T follicular helper cell (primary cell): ENCODE results near the gene CPEB4.
A peak's percentile ranks its signal among the peaks of the same experiment; 100 is the strongest.

ENCODE experiments used
- DNase-seq: peaks from one replicate; pipeline ENCODE4 v3.0.0-alpha.2; 2020; ENCODE audit warnings: low read depth

CPEB4 gene

DNA sequence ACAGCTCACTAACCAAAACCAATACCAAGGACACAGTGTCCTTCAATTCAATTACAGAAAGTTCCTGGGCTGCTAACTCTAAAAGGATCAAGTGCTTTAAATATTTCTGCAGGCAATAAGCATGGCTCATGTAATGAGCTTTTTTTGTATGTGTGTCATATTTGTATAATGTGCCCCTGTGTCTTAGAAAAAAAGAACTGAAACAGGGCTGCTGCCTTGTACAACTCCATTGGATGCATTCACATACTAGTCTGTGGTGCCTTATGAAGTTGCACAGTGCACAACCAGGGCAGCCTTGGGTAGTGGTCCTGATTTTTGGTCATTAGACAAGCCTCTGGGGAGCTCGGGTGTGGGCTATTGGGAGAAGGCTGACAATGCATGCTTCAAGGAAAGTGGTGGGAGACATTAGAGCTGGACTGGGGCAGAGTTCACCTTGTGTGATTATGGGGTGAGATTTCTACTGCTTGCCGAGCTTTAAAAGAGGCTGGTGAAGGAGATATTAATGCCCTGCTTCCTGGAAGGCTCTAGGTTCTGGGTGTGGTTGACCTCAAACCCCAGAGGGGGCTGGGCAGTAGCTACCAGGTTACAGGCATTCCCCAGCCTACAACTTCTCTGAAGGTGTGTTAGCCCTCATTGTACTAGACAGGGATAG lies 3.6 kb upstream of the CPEB4 start:
- peak; percentile 15 for DNase-seq

DNA sequence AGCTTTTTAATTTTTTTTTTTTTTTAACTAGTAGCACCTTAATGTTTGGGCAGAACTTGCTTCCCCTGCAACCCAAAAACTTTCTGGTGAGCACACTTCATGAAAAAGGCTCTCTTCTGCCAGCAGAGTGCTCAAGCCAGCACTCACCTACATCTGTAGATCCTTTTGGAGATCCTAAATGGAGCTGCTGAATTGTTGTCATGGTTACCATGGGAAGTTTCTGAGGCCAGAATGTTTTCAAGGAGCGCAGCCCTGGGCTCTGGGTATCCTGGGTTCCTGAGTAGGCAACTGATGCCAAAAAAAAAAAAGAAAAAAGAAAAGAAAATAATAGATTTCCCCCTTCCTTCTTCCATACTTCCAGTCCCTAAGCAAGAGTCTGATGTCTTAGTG lies 3.1 kb upstream of the CPEB4 start:
- no peak for DNase-seq

DNA sequence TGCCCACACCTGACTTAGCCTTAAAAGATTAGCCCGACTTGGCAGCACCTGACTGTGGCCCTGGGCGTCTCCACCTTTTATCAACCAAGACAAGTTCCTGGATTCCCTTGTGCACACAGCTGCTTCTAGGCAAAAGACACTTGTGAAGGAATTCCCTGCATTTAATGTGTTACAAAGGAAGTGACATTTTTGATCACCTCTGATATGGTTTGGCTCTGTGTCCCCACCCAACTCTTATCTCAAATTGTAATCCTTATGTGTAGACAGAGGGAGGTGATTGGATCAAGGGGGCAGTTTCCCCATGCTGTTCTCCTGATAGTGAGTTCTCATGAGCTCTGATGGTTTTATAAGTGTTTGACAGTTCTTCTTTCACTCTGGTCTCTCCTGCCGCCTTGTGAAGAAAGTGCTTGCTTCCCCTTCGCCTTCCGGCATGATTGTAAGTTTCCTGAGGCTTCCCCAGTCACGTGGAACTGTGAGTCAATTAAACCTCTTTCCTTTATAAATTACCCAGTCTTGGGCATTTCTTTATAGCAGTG lies 2.6 kb upstream of the CPEB4 start:
- DNase-seq, result no peak

DNA sequence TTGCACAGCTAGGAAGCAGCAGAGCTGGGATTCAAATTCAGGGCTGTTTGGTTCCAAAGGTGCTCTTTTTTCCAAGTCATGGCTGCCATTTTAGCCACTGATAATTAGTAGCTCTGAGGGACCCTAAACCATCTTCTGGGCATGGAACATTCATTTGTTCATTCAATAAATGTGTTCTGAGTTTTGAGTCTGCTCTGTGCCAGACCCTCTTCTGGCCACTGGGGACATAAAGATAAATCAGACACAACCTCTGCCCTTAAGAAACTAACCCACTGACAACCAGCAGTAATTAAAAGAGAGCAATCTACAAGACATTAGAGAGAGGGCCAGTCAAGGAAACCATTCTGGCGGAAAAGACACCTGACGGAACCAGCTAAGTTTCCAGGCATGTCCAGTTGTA lies 2.0 kb upstream of the CPEB4 start:
- no peak for DNase-seq

DNA sequence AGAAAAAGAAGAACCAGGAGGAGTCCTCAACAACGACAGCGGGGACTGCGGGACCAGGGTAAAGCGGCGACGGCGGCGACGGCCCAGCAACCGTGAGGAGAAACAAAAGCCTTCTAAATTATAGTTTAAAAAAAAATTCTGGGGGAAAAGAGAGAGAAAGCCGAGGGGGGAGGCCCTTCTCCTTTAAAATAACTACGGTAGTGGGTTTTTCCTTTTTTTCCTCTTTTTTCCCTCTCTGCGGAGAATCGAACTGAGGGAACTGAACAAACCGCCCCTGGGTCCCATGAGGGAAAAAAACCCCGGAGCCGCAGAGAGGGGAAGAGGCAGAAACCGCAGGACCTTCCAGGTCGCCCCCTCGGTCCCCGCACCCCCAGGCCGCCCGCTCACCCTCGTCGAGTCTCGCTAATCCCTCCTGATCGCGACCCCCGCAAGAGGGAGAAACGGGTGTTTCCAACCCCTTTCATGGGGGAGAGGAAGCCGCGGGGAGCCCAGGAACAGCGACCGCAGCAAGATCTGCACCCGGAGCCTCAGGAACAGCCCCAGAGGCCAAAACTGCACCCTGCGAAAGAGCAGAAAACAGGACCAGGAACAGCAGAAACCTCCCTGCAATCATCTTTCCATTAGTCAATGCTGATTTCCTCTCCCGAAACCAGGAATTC lies 453 bp downstream of the CPEB4 start:
- no peak for DNase-seq

DNA sequence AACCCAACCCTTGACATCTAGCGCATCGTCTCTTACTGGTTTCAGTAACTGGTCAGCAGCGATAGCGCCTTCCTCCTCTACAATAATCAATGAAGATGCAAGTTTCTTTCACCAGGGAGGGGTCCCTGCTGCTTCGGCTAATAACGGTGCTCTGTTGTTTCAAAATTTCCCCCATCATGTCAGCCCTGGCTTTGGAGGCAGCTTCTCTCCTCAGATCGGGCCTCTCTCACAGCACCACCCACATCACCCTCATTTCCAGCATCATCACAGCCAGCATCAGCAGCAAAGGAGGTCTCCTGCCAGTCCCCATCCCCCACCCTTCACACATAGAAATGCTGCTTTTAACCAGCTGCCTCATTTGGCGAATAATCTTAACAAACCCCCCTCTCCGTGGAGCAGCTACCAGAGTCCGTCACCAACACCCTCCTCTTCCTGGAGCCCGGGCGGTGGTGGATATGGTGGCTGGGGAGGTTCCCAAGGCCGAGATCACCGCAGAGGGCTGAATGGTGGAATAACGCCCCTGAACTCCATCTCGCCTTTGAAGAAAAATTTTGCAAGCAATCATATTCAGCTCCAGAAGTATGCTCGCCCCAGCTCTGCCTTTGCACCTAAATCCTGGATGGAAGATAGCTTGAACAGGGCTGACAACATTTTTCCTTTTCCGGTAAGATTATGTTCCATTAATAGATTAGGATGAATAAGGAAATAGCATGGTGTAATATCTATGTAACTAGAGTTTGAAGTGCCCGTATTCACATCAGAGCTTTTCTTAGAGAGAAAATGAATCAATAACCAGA lies 2.2 kb downstream of the CPEB4 start:
- no peak for DNase-seq

DNA sequence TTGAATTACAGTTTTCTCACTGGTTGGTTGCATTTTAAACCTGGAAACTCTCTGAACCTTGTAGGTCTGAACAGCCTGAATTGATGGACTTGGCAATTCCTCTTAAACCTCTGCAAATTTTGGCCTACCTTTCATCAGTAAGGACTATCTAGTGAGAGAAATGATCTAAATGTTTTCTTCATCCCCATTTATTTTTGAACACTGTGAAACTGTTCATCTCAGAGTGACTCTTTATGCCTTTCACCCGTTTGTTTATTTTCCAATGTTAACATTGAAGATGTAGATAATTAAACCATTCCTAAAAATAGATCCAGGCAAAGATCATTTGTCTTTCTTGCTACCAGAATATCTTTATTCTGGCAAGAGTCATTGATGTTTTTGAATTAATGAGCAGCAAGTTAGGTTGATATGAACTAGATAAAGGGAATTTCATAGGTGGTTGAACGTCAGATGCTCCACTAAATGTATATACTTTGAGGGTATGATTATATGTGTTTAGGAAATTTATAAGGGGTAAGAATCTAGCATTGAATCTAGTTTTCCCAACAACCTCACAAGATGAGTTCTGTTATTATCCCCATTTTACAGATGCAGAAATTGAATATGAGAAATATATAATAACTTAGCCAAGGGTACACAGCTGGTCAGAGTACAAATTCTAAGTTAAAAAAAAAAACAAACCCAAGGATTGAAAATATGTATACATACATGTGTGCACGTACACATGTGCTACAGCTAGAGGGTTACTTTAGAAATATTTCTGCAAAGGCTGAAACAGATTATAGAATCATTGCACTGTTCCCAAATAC lies 3.4 kb downstream of the CPEB4 start:
- DNase-seq, result no peak

DNA sequence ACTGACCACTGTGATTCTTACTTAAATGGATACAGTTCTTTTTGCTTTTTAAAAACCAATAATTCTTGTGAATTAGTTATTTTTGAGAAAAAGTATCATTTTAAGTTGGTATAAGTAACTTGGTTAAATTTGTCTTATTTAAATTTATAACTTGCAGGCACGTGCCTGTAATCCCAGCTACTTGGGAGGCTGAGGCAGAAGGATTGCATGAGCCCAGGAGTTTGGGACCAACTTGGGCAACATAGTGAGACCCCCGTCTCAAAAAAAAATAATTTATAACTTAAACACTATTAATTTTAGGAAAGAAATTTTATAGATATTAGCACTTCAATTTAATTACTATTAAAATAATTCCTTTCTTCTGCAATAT lies 5.0 kb downstream of the CPEB4 start:
- DNase-seq, result no peak

DNA sequence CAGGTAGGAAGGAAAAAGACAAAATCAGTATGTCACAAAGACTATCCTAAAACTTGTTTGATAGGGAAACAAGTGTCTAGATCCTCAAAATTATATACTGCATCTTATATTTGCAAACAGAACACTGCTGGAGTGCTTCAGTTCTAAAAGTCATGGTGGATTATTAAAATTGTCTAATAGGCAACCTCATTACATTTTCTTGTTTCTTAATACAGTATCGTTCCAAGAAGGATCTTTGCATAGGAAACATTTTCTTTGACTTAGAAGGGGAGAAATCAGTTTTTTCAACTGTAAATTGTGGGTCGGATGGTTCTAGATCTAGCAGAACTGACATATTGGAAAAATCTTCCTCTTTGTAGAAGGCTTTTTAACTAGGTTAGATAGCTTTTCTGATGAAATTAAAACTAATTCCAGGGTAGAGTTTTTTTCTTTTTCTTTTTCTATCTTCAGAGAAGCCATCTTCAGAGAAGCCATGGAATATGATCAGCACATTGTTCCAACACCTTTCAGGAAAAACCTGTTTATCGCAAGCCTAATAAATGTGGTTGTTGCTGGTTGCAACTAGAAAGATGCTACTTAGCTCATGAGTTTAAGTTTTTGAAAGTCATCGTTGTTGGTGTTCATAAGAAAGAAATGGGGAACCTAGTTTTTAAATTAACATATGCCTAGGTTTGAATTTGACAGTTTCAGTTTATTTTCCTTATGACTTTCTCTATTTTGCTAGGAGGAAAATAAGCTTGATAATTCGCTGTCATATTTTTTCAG lies 7.4 kb downstream of the CPEB4 start:
- no peak for DNase-seq

DNA sequence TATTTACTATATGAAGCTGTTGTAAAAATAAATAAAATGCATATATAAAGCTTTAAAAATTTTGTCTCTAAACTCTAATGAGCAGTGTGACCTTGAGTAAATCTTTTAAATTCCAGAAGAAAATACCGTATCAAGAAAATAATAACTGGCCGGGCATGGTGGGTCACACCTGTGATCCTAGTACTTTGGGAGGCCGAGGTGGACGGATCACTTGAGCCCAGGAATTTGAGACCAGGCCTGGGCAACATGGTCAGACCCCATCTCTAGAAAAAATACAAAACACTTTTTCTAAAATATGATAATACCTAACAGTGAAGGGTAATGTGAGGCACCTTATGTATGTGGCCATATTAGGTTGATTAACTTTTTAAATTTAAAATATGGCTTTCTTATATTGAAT lies 8.5 kb downstream of the CPEB4 start:
- no peak for DNase-seq

DNA sequence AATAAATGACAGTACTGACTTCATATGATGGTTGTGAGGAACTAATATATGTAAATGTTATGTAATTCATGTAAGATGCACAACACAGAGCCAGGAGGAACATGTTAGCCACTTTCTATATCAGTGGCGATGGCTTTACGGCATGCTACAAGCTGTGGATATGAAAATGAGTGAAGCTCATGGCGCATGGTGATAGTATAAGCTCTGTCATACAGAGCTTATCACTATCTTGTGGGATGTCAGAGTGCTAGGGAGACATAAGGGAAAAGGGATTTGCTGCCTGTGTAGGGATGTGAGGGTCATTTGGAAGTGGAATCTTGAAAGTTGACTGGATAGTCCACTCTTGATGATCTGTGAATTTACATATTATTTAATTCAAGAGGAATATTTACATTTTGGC lies 13.6 kb downstream of the CPEB4 start:
- DNase-seq, result no peak

DNA sequence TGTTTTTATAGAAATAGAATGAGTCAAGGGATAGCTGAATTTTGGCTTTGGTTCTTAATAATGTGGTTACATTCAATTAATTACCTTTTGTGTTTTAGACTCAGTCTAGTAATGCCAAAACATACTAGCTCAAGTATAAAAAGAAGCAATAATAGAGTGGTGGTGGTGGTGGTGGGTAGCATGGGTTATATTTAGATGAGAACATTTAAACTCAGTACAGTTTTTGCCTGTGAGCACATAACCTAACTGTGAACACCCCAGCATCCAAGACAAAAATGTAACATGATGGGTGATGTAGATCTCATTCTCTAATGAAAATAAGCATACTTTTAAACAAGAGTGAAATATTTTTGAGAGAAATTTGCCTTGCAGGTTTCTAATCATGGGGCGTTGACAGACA lies 14.2 kb downstream of the CPEB4 start:
- no peak for DNase-seq

DNA sequence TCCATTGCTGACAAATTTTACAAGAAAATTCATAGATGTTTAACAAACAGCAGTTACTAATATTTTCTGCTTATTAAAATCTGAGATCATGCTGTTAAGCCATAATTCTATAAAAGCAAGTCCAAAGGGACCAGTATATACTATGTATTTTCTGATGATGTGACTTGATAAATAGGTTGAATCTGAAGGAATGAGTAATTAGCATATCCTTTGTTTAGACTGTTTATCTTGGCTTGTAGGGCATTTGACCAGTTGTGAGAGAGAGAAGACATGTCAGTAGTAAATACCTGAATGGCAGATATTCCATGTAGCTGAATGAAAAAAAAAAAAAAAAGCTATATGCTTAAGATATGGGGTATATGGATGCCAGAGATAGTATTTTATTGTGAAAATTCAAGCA lies 14.6 kb downstream of the CPEB4 start:
- no peak for DNase-seq

DNA sequence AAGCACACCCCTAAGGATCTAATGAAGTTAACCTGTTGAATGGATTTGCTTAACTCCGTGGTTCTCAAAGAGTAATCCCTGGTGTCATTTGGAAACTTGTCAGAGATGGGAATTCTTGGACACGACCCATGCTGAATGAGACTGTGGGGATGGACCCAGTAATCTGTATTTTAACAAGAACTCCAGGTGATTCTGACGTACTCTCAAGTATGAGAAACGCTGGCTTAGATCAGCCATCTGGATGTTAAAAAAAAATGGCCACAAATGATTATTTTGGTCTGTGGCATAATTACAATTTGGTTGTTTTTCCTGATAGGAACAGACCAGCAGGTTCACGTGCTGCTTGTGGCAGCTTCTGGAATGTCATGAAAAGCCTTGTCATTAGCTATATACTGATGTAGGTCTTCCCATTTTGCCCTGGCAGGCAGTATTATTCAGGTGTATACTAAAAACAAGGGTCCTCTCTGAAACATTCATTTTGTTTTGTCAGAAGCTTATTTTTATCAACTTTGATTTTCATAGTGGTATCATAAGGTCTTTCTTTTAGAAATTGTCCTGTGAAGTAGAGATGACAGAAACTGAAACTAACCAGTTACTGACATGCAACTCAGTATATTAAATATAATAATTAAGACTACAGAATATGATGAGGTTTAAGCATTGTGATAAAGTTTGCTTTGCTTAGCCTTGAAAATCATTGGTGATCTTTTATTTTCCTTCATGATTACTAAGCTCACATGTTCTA lies 15.4 kb downstream of the CPEB4 start:
- DNase-seq, result no peak

DNA sequence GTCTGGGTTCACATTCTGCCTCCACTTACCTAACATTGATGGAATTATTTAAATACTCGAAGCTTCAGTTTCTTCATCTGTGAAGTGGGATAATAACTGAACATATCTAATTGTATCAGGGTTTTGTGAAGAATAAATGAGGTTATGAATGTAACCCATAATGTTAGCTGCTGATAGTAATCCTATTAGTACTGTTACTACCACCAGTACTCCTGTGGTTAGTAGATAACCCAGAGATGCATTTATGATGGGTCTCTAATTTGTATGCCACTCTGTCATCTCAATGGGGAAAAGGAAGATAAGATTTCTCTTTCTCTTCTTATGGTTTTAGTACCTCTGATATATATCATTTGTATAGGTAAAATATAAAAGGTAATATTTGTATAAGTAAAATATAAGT lies 16.0 kb downstream of the CPEB4 start:
- DNase-seq, result no peak

DNA sequence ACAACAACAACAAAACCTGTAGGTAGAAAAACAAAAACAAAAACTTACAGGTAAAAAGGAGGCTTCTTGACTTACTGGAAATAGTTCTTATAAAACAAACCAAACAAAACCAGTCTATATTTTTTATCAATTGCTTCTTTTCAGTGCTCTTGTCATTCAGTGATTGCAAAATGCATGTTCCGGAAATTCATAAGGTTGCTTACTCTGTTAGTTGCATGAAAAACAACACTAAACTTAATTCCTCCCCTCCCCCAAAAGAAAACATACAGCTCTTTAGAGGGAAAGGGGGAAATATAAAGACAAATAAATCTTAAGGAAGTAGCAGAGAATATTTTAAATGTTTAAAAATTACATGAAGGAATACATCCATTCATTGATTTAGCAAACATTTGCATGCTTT lies 19.1 kb downstream of the CPEB4 start:
- no peak for DNase-seq

DNA sequence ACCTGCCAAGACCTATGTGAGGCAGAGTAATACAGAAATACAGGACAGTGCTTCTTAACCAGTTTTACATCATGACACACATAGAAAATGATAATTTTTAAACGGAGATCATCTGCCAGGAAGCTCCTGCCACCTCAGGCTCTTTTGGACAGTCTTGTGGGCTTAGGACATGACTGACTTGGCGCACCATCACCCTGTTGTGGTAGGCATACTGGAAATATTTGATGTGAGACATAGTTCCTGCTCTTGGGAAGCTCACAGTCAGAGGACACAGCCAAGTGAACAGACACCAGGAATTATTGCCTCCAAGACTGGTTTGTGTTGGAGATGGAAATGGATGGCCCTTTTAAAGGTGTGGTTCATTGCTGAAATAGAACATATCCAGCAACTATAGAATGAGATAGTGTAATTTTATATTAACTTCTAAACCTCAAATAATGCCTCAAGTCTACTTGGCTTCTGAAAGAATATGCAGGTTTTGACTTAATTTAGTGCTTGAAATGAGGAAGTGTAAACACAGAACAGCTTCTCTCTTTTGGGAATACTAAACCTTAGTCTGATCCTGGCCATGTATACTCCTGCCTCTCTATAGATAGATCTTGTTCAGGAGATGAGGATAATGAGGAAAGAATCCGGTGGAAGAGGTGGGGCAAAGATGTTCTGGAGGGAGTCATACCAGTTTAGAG lies 19.7 kb downstream of the CPEB4 start:
- no peak for DNase-seq

DNA sequence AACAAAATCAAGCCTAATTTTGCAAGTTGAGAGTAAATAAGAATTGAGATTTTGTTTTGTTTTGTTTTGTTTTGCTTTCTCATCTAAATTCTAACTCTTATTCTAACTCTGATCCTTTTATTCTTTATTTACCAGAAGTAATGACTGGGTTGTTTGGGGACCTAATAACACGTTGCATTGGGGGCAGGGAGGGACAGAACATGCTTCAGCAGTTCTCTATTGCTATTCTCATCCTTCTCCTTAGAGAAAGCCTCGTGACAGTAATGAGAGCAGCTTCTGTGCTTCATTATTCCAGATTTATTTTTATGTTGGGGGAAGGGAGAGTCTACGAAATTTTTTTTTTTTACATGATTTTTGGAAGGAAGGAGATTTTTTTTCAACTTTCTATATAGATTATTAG lies 21.1 kb downstream of the CPEB4 start:
- DNase-seq, result no peak

DNA sequence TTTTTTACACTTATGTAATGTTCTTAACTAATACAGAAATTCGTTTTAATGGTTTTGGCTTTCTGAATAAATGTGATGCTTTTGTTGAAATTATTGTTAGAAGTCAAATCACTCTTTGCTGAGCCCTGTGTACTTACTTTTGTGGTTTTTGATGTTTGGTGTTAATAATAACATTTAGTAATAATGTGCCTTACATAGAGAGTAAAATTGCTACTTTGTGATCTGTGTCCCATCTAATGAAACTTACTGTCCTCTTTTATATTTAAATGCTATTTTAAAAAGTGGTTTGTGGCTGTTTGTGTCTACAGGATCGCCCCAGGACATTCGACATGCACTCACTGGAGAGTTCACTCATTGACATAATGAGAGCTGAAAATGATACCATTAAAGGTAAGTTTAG lies 22.1 kb downstream of the CPEB4 start:
- DNase-seq, result no peak

DNA sequence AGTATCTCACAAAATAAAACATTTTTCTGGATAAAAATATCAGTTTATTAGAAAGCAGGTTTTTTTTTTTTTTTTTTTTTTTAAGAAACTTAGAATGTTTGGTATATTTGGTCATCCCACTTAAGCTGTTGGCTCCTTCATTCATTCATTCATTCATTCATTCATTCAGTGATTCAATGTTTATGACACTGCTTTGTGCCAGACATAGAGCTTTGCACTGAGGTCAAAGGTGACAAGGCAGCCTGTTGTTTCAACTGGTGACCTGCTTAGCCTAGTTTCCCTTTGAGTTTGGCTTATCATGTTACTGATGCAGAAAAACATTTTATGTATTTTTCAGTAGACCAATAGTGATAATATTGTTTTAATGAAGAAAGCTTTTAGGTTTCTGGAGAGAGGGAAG lies 23.5 kb downstream of the CPEB4 start:
- DNase-seq, result no peak
